HepG2 (cell line): ENCODE data around the gene MCC. TPM values are rescaled to one million over a fixed set of nuclear protein-coding genes. Genes with fewer than 3 reads are reported as not detected.

Experiments
- ATAC-seq: fragments of 200-7000 bp; cut with Tn5 transposase; 3 replicates; pipeline ENCODE4 v1.9.1; 2020; ENCODE audit warnings: mild to moderate bottlenecking, moderate library complexity
- BruUV-seq: library from RNA; stranded (reverse); fragments of 400-500 nt; replicated peaks from 2 replicates; lab custom pipeline; 2021; lab: Mats Ljungman, UMichigan
- CTCF ChIA-PET: fragments of 300-600 bp; formaldehyde crosslinking; extraction: SDS; loops from one replicate; lab custom pipeline; 2021; ENCODE audit warnings: low total read pairs, inconsistent platforms, low intra/inter-chr PET ratio; lab: Yijun Ruan, JAX
- POLR2A ChIA-PET: fragments of 350-600 bp; sonication (Branson Sonifier 250); formaldehyde crosslinking; loops from one replicate; lab custom pipeline; 2020; ENCODE audit warnings: antibody characterized with exemption, inconsistent platforms; lab: Yijun Ruan, JAX
- DNase-seq: peaks from one replicate; pipeline ENCODE4 v3.0.0-alpha.2; 2015; ENCODE audit warnings: low spot score
- FAIRE-seq: peaks from 3 replicates; lab custom pipeline; 2011; peaks lifted over from hg19 to GRCh38; lab: Jason Lieb, UNC
- H2AFZ ChIP-seq: one replicate; pipeline ENCODE4 v1.6.1; 2011; ENCODE audit warnings: low read length, inconsistent platforms
- H3K27ac ChIP-seq: fragments of 300-600 bp; 3 replicates; pipeline ENCODE4 v1.8.0; 2011; ENCODE audit warnings: mixed run types, mild to moderate bottlenecking, mixed read lengths, low read length, inconsistent platforms; ENCODE audit not compliant: insufficient read depth; ENCODE audit errors: extremely low read length
- H3K27me3 ChIP-seq, 2 experiments: fragments of 200-600 bp in 1 of 2; 2 replicates in 1 of 2; 3 replicates in 1 of 2; pipeline versions ENCODE4 v1.6.0 to v1.8.0; 2011; ENCODE audit warnings: low read length in 2 of 2, mild to moderate bottlenecking in 2 of 2, moderate library complexity in 2 of 2, inconsistent platforms in 1 of 2; ENCODE audit not compliant: insufficient read depth in 2 of 2, control insufficient read depth in 1 of 2
- H3K36me3 ChIP-seq, 2 experiments: fragments of 200-600 bp in 1 of 2; replicated peaks in 1 of 2; 2 replicates in 1 of 2; 3 replicates in 1 of 2; pipeline versions ENCODE4 v1.5.1 to v1.8.0; 2011; ENCODE audit warnings: low read length in 2 of 2, inconsistent platforms in 1 of 2; ENCODE audit not compliant: insufficient read depth in 2 of 2, control insufficient read depth in 1 of 2
- H3K4me1 ChIP-seq: 2 replicates; pipeline ENCODE4 v1.5.1; 2012; ENCODE audit warnings: low read length, inconsistent platforms; ENCODE audit not compliant: insufficient read depth
- H3K4me2 ChIP-seq: 2 replicates; pipeline ENCODE4 v1.6.0; 2011; ENCODE audit warnings: low read depth, low read length, inconsistent platforms
- H3K4me3 ChIP-seq, 3 experiments: fragments of 200-600 bp in 1 of 3; sonication (generic), shearing (Covaris generic) in 1 of 3; replicated peaks in 1 of 3; 2 replicates each; pipeline ENCODE4 v1.5.1; 2011 to 2016; ENCODE audit warnings: low read length in 3 of 3, inconsistent platforms in 2 of 3, low read depth in 2 of 3, mild to moderate bottlenecking in 2 of 3, control low read depth in 1 of 3, mixed read lengths in 1 of 3; ENCODE audit not compliant: insufficient read depth in 1 of 3
- H3K79me2 ChIP-seq: one replicate; pipeline ENCODE4 v1.6.1; 2011; ENCODE audit warnings: low read length, inconsistent platforms; ENCODE audit not compliant: insufficient read depth
- H3K9ac ChIP-seq: 2 replicates; pipeline ENCODE4 v1.6.0; 2011; ENCODE audit warnings: mild to moderate bottlenecking, low read depth, low read length, inconsistent platforms; ENCODE audit not compliant: insufficient read depth
- H3K9me3 ChIP-seq: 2 replicates; pipeline ENCODE4 v1.5.1; 2012; ENCODE audit warnings: mild to moderate bottlenecking, low read length
- H4K20me1 ChIP-seq: 2 replicates; pipeline ENCODE4 v1.6.0; 2011; ENCODE audit warnings: inconsistent platforms, mild to moderate bottlenecking, low read length, moderate library complexity; ENCODE audit not compliant: insufficient read depth
- CCDC6 ChIP-seq: sonication (generic); formaldehyde crosslinking; IDR thresholded peaks from 2 replicates; pipeline ENCODE4 v1.8.1; 2022; ENCODE audit warnings: mild to moderate bottlenecking, missing genetic modification reagents, moderate library complexity
- GABPB1 ChIP-seq: IDR thresholded peaks from 2 replicates; pipeline ENCODE4 v1.6.1; 2016; ENCODE audit warnings: mild to moderate bottlenecking, missing genetic modification reagents, moderate library complexity, missing compliant biosample characterization
- KDM5B ChIP-seq: sonication (generic); formaldehyde crosslinking; IDR thresholded peaks from 2 replicates; pipeline ENCODE4 v1.4.0; 2020; ENCODE audit warnings: missing genetic modification reagents, mild to moderate bottlenecking, borderline replicate concordance
- KMT2B ChIP-seq: IDR thresholded peaks from 2 replicates; pipeline ENCODE4 v1.6.1; 2016; ENCODE audit warnings: missing genetic modification reagents, missing compliant biosample characterization
- SOX5 ChIP-seq: IDR thresholded peaks from 2 replicates; pipeline ENCODE4 v1.6.1; 2016; ENCODE audit warnings: borderline replicate concordance
- SP140L ChIP-seq: sonication (generic); formaldehyde crosslinking; IDR thresholded peaks from 2 replicates; pipeline ENCODE4 v1.4.0; 2020; ENCODE audit warnings: missing genetic modification reagents, borderline replicate concordance
- SP2 ChIP-seq: sonication (generic); formaldehyde crosslinking; IDR thresholded peaks from 2 replicates; pipeline ENCODE4 v1.5.1; 2020; ENCODE audit warnings: mild to moderate bottlenecking, missing genetic modification reagents
- ZFP1 ChIP-seq: IDR thresholded peaks from 2 replicates; pipeline ENCODE4 v1.6.1; 2016
- ZFY ChIP-seq: sonication (generic); formaldehyde crosslinking; IDR thresholded peaks from 2 replicates; pipeline ENCODE4 v1.4.0; 2020; ENCODE audit warnings: missing genetic modification reagents
- ZNF775 ChIP-seq: sonication (generic); formaldehyde crosslinking; IDR thresholded peaks from 2 replicates; pipeline ENCODE4 v1.4.0; 2020; ENCODE audit warnings: missing genetic modification reagents, mild to moderate bottlenecking, moderate library complexity, borderline replicate concordance
- WGBS: methylation state at CpG from one replicate; pipeline ENCODE4 v1.1.6; 2017; ENCODE audit warnings: low lambda C conversion rate; 5-methylcytosine and 5-hydroxymethylcytosine counted together
- in situ Hi-C: cut with HindIII; loops from 2 replicates; pipeline ENCODE4 v1.10.0; 2017; ENCODE audit warnings: low pct_unique_long_range_greater_than_20kb; ENCODE audit not compliant: extremely low pct_ligation_motif_present
- intact Hi-C: fragments of 100-400 bp; cut with micrococcal nuclease; formaldehyde crosslinking; loops from one replicate; pipeline ENCODE4 v1.10.0; 2022; ENCODE audit not compliant: unreplicated experiment
- polyA plus RNA-seq, 8 experiments: library from polyadenylated mRNA; depleted of rRNA in 3 of 8; stranded (reverse) in 7 of 8; unstranded in 1 of 8; fragments of >200 nt; fragmentation: Illumina TruSeq in 4 of 8; extraction: Trizol in 4 of 8; gene quantifications; 2 replicates each; pipeline versions ENCODE4 v1.2.1 to v1.2.3, GENCODE V29; 2011 to 2016; ENCODE audit warnings: low read depth in 4 of 8, missing spikeins in 1 of 8, mixed read lengths in 1 of 8; ENCODE audit not compliant: insufficient read depth in 1 of 8
- total RNA-seq, 5 experiments: library from RNA; depleted of rRNA; stranded (reverse); fragments of >200 nt; fragmentation: Illumina TruSeq; extraction: Trizol; gene quantifications; 2 replicates each; pipeline ENCODE4 v1.2.3, GENCODE V29; 2016; ENCODE audit warnings: low read depth in 1 of 5

Gene MCC
- total and polyA plus RNA-seq, 2 of the 13 experiments (the other 11 are each of a cell fraction or from before 2014, with no cell fraction given) = 0.55 to 2.4 TPM

- H3K9me3 ChIP-seq = no peaks in the 10 kb centered on the region
- DNase-seq = no peak
- no peak overlapping the region for H3K4me2 ChIP-seq
- BruUV-seq = no TSS peak
- H3K27me3 ChIP-seq = no peaks in the 10 kb centered on the region
- in situ Hi-C loops = no loop called here
- WGBS = 78% methylated on average over 1 of the region's 1 CpG
- TF ChIP-seq ZFY (CRISPR knock-in tag) = no peak
- TF ChIP-seq GABPB1 (CRISPR knock-in tag) = no peak
- no peak for TF ChIP-seq KMT2B
- TF ChIP-seq SOX5 = no peak
- no peak for TF ChIP-seq KDM5B (CRISPR knock-in tag)
- no peak for TF ChIP-seq SP2 (CRISPR knock-in tag)
- no peak for TF ChIP-seq ZNF775 (CRISPR knock-in tag)
- no peak for TF ChIP-seq SP140L
- no peak for TF ChIP-seq ZFP1 (CRISPR knock-in tag)
- H3K36me3 ChIP-seq = no peaks in the 10 kb centered on the region
- no peaks in the 10 kb centered on the region for H3K79me2 ChIP-seq
- H3K9ac ChIP-seq = no peak overlapping the region
- H3K4me1 ChIP-seq = no peaks in the 10 kb centered on the region
- no peak for ATAC-seq
- no peak overlapping the region for H3K27ac ChIP-seq
- no peak overlapping the region for H2AFZ ChIP-seq
- no peak overlapping the region for H3K4me3 ChIP-seq
- intact Hi-C loops = no loop called here
- H4K20me1 ChIP-seq = no peaks in the 10 kb centered on the region
- ChIA-PET CTCF (no interaction called here), POLR2A (no interaction called here)
- no peak for FAIRE-seq
Measured at GRCh38 chr5:113128082-113128481, 360.2 kb downstream of the MCC start.

DNA sequence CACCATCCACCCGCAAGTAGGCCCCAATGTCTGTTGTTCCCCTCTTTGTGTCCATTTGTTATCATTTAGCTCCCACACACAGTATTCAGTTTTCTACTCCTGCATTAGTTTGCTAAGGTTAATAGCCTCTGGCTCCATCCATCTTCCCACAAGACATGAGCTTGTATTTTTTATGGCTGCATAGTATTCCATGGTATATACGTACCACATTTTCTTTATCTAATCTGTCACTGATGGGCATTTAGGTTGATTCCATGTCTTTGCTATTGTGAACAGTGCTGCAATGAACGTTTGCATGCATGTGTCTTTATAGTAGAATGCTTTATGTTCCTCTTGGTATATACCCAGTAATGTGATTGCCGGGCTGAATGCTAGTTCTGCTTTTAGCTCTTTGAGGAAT, 361.2 kb downstream of the MCC start:
- Histone ChIP-seq H3K4me2 (no peak overlapping the region), H3K27ac (no peak overlapping the region), H3K36me3 (no peaks in the 10 kb centered on the region), H3K9me3 (no peaks in the 10 kb centered on the region), H3K4me3 (no peak overlapping the region), H4K20me1 (no peaks in the 10 kb centered on the region), H2AFZ (no peak overlapping the region), H3K27me3 (no peaks in the 10 kb centered on the region), H3K79me2 (no peaks in the 10 kb centered on the region), H3K4me1 (no peaks in the 10 kb centered on the region), H3K9ac (no peak overlapping the region)
- ATAC-seq (no peak), DNase-seq (no peak), FAIRE-seq (no peak)
- BruUV-seq = no TSS peak
- no peak for TF ChIP-seq CCDC6 (CRISPR knock-in tag)
- intact Hi-C loops = no loop called here
- POLR2A ChIA-PET = no interaction called here
- in situ Hi-C loops = no loop called here
- CTCF ChIA-PET = no interaction called here
- WGBS = 51% methylated on average over 4 of the region's 4 CpGs
